Body of pancreas (tissue), 4 donors: ENCODE data around the gene CAMSAP1.

ENCODE experiments used
- POLR2A ChIP-seq, 3 donors: fragments of 450-650 bp; IDR thresholded peaks; one replicate each; pipeline ENCODE4 v1.6.1; 2016; ENCODE audit warnings: antibody characterized with exemption in 3 of 3, mild to moderate bottlenecking in 2 of 3
- TF ChIP-seq, protein P1 (sequence below), 7 experiments: fragments of 450-650 bp in 4 of 7; fragments of 200-600 bp in 3 of 7; sonication (generic) in 3 of 7; IDR thresholded peaks; one replicate each; pipeline ENCODE4 v1.5.1; 2016 to 2019; ENCODE audit warnings: antibody characterized with exemption in 7 of 7

DNA sequence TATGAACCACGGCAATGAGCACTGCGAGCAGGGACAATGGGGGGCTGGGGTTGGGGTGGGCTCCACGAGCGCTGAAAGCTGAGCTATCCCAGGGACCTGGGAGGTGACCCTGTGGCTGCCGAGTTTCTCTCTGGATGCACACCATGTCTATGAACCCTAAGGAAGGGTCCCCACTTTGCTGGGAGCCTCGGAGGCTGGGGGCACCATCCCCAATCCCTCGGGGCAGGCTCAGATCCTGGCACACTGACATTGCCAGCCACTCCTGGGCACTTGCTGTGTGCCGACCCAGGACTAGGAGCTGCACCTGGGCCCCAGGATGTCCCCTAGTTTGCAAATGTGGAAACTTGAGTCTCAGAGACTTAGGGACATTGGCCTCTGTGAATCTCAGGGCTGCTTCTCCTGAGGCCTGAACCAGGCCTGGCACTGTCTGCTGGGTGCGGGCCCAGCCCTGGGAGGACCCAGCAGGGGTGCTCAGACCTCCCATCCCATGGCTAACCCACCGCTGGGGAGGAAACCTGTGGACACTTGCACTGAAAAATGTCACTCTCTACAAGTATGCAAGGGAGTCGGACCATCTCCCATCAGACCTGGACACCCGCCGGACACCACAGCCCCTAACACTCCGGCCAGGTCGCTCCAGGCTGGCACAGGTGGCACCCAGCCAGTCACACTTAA lies 13.0 kb upstream of the CAMSAP1 start:
- TF ChIP-seq POLR2A (IDR thresholded peaks at IDR 0.05) = no peak
- TF ChIP-seq, protein P1, sequence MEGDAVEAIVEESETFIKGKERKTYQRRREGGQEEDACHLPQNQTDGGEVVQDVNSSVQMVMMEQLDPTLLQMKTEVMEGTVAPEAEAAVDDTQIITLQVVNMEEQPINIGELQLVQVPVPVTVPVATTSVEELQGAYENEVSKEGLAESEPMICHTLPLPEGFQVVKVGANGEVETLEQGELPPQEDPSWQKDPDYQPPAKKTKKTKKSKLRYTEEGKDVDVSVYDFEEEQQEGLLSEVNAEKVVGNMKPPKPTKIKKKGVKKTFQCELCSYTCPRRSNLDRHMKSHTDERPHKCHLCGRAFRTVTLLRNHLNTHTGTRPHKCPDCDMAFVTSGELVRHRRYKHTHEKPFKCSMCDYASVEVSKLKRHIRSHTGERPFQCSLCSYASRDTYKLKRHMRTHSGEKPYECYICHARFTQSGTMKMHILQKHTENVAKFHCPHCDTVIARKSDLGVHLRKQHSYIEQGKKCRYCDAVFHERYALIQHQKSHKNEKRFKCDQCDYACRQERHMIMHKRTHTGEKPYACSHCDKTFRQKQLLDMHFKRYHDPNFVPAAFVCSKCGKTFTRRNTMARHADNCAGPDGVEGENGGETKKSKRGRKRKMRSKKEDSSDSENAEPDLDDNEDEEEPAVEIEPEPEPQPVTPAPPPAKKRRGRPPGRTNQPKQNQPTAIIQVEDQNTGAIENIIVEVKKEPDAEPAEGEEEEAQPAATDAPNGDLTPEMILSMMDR (IDR thresholded peaks at IDR 0.05) = no peak
